ENCODE measurements around the gene AJAP1.

- no peak for TF ChIP-seq BHLHE40 (IDR thresholded peaks at IDR 0.05; ENCODE audit: borderline replicate concordance)
- TF ChIP-seq FOXK2 (IDR thresholded peaks at IDR 0.05): no peak
- TF ChIP-seq ARNT (IDR thresholded peaks at IDR 0.05): no peak
- no peak for TF ChIP-seq SP1 (IDR thresholded peaks at IDR 0.05)
- TF ChIP-seq ZNF384 (IDR thresholded peaks at IDR 0.05): no peak
- no peak for TF ChIP-seq PKNOX1 (IDR thresholded peaks at IDR 0.05)
- no peak for TF ChIP-seq ELF4 (IDR thresholded peaks at IDR 0.05)
- no peak for TF ChIP-seq HDGF (IDR thresholded peaks at IDR 0.05; ENCODE audit: borderline replicate concordance)
- TF ChIP-seq CTBP1 (IDR thresholded peaks at IDR 0.05; ENCODE audit: borderline replicate concordance): no peak
- TF ChIP-seq TARDBP (IDR thresholded peaks at IDR 0.05): no peak
- no peak for TF ChIP-seq NFRKB (IDR thresholded peaks at IDR 0.05)
- TF ChIP-seq FOXM1 (IDR thresholded peaks at IDR 0.05; ENCODE audit: borderline replicate concordance): no peak
- TF ChIP-seq SUZ12 (IDR thresholded peaks at IDR 0.05): no peak
- no peak for TF ChIP-seq L3MBTL2 (conservative IDR thresholded peaks at IDR 0.05)
Observed at GRCh38 chr1:4825800-4826450, 171.5 kb downstream of the AJAP1 start.

Measured in HEK293T (cell line).